Activated naive CD8-positive, alpha-beta T cell treated with anti-CD3 and anti-CD28 coated beads for 36 hours (primary cell): Measurements from ENCODE around the gene BECN2. TPM values are rescaled to one million over a fixed set of nuclear protein-coding genes. Genes with fewer than 3 reads are reported as not detected.
A peak's percentile ranks its signal among the peaks of the same experiment; 100 is the strongest.

Experiments used
- DNase-seq: peaks from one replicate; pipeline ENCODE4 v3.0.0; 2021
- H3K27ac Mint-ChIP-seq: one replicate; pipeline ENCODE4 v1.8.0; 2022; ENCODE audit warnings: mild to moderate bottlenecking, moderate library complexity, mixed read lengths
- H3K27me3 Mint-ChIP-seq: one replicate; pipeline ENCODE4 v1.8.0; 2022; ENCODE audit warnings: mild to moderate bottlenecking, mixed read lengths
- H3K36me3 Mint-ChIP-seq: one replicate; pipeline ENCODE4 v1.8.0; 2021; ENCODE audit warnings: mild to moderate bottlenecking, mixed read lengths
- H3K4me1 Mint-ChIP-seq: one replicate; pipeline ENCODE4 v1.8.0; 2021; ENCODE audit warnings: mixed read lengths
- H3K4me3 Mint-ChIP-seq: one replicate; pipeline ENCODE4 v1.8.0; 2022; ENCODE audit warnings: mild to moderate bottlenecking, moderate library complexity, mixed read lengths
- H3K9me3 Mint-ChIP-seq: one replicate; pipeline ENCODE4 v1.8.0; 2022; ENCODE audit warnings: mixed read lengths
- total RNA-seq, 2 experiments: library from RNA; stranded (reverse); gene quantifications; one replicate each; pipeline ENCODE4 v1.2.3, GENCODE V29; 2021

Gene BECN2
- total RNA-seq, 2 experiments from 2014 or later = not detected

- Mint-ChIP-seq H3K36me3 (no peaks in the 10 kb centered on the region), H3K27me3 (peaks cover 6% of the 10 kb centered on the region), H3K4me3 (peak within 1 kb of the TSS; percentile 43), H3K27ac (no peak within 1 kb of the TSS), H3K4me1 (peaks cover 5% of the 10 kb centered on the region), H3K9me3 (no peaks in the 10 kb centered on the region)
- DNase-seq = no peak
Measured at GRCh38 chr1:241999026-241999425, 41.5 kb downstream of the BECN2 start, which contains the start of gene MAP1LC3C. Gene MAP1LC3C, minus strand, starts transcription at chr1:241999098. Its CDS starts 90 bp downstream, at chr1:241999008.

GRCh38 chr1:242000434-242000833 is 42.9 kb downstream of the BECN2 start:
- H3K36me3 Mint-ChIP-seq = no peaks in the 10 kb centered on the region
- peaks cover 5% of the 10 kb centered on the region for H3K4me1 Mint-ChIP-seq
- no peak overlapping the region for H3K4me3 Mint-ChIP-seq
- no peak overlapping the region for H3K27ac Mint-ChIP-seq
- no peak for DNase-seq
- H3K27me3 Mint-ChIP-seq = peaks cover 6% of the 10 kb centered on the region
- no peaks in the 10 kb centered on the region for H3K9me3 Mint-ChIP-seq

- no peak for DNase-seq
- Mint-ChIP-seq H3K27ac (no peak overlapping the region), H3K4me3 (no peak overlapping the region)
Measured at GRCh38 chr1:242002072-242002471, 44.5 kb downstream of the BECN2 start.

GRCh38 chr1:242002510-242002909 is 44.9 kb downstream of the BECN2 start:
- Mint-ChIP-seq H3K4me3 (no peak overlapping the region), H3K9me3 (no peaks in the 10 kb centered on the region), H3K27me3 (peaks cover 6% of the 10 kb centered on the region), H3K27ac (no peak overlapping the region), H3K4me1 (peaks cover 5% of the 10 kb centered on the region), H3K36me3 (no peaks in the 10 kb centered on the region)
- no peak for DNase-seq

More at GRCh38 chr1:242002072-242002471, 44.5 kb downstream of the BECN2 start:
- H3K4me1 Mint-ChIP-seq = peaks cover 5% of the 10 kb centered on the region
- peaks cover 6% of the 10 kb centered on the region for H3K27me3 Mint-ChIP-seq
- no peaks in the 10 kb centered on the region for H3K36me3 Mint-ChIP-seq
- no peaks in the 10 kb centered on the region for H3K9me3 Mint-ChIP-seq

- DNase-seq = no peak
- H3K4me1 Mint-ChIP-seq = no peaks in the 10 kb centered on the region
- no peaks in the 10 kb centered on the region for H3K36me3 Mint-ChIP-seq
- H3K27me3 Mint-ChIP-seq = peaks cover 7% of the 10 kb centered on the region
- no peak overlapping the region for H3K27ac Mint-ChIP-seq
- no peak overlapping the region for H3K4me3 Mint-ChIP-seq
- H3K9me3 Mint-ChIP-seq = no peaks in the 10 kb centered on the region
Measured at GRCh38 chr1:242004751-242005495, 47.4 kb downstream of the BECN2 start.

- Mint-ChIP-seq H3K27me3 (peaks cover 11% of the 10 kb centered on the region), H3K9me3 (no peaks in the 10 kb centered on the region), H3K4me1 (no peaks in the 10 kb centered on the region), H3K27ac (no peak overlapping the region), H3K36me3 (no peaks in the 10 kb centered on the region), H3K4me3 (no peak overlapping the region)
- no peak for DNase-seq
Measured at GRCh38 chr1:242005866-242006535, 48.4 kb downstream of the BECN2 start.

GRCh38 chr1:242006976-242007375 is 49.4 kb downstream of the BECN2 start:
- Mint-ChIP-seq H3K36me3 (no peaks in the 10 kb centered on the region), H3K4me3 (no peak overlapping the region), H3K4me1 (no peaks in the 10 kb centered on the region), H3K27me3 (peaks cover 11% of the 10 kb centered on the region), H3K9me3 (no peaks in the 10 kb centered on the region), H3K27ac (no peak overlapping the region)
- DNase-seq = no peak

Other genes starting within 250 kb of the BECN2 start
- gene EXO1, start 109.6 kb upstream of the BECN2 start, total RNA-seq = 10 to 100 TPM; 91.8 to 94.8 TPM
- gene MAP1LC3C, start 41.3 kb downstream of the BECN2 start, total RNA-seq = not detected